ENCODE results near the gene NDFIP2. TPM values are rescaled to one million over a fixed set of nuclear protein-coding genes. Genes with fewer than 3 reads are reported as not detected.
"Not testable (repeated sequence)": the region's sequence is repeated elsewhere in the genome, so short reads cannot be mapped to it uniquely, and the experiment has no call there.

NDFIP2 gene
- total RNA-seq, 1 donor from 2014 or later, result 34.7 TPM

- DNase-seq, result not testable (repeated sequence)
These were observed 119.2 kb downstream of the NDFIP2 start for GRCh38 chr13:79600146-79600545.

- no peak for DNase-seq
These were observed 122.0 kb downstream of the NDFIP2 start for GRCh38 chr13:79602936-79603335.

- DNase-seq, result peak; percentile 47
These were observed 123.8 kb downstream of the NDFIP2 start for GRCh38 chr13:79604752-79605151.

Other genes with a start within 250 kb of the NDFIP2 start
- 55.4 TPM for gene RBM26, start 74.9 kb upstream of the NDFIP2 start, total RNA-seq

All from tongue (tissue), 2 donors.